ENCODE results near the gene TMEM140.

The TMEM140 gene

GRCh38 chr7:135204341-135204749, 56.5 kb downstream of the TMEM140 start:
- no peak overlapping the region for H3K27ac ChIP-seq (ENCODE audit: insufficient read depth, low read depth, low read length, poor library complexity, severe bottlenecking)
- 93% methylated on average over 6 of the region's 6 CpGs for WGBS, 2 experiments
- H3K9me3 ChIP-seq (ENCODE audit: control insufficient read depth, low read length) = no peaks in the 10 kb centered on the region
- no peaks in the 10 kb centered on the region for H3K27me3 ChIP-seq (ENCODE audit: control insufficient read depth, insufficient read depth, low read length, poor library complexity, severe bottlenecking)
- H3K4me3 ChIP-seq (ENCODE audit: insufficient read depth, low read depth, low read length) = no peak overlapping the region
- peaks cover 4% of the 10 kb centered on the region for H3K36me3 ChIP-seq (ENCODE audit: control insufficient read depth, insufficient read depth, low read length)
- no peaks in the 10 kb centered on the region for H3K4me1 ChIP-seq (ENCODE audit: control insufficient read depth, insufficient read depth, low read length)

GRCh38 chr7:135204876-135205275, 57.0 kb downstream of the TMEM140 start:
- Histone ChIP-seq H3K4me1 (ENCODE audit: control insufficient read depth, insufficient read depth, low read length) (no peaks in the 10 kb centered on the region), H3K9me3 (ENCODE audit: control insufficient read depth, low read length) (no peaks in the 10 kb centered on the region), H3K27me3 (ENCODE audit: control insufficient read depth, insufficient read depth, low read length, poor library complexity, severe bottlenecking) (no peaks in the 10 kb centered on the region), H3K27ac (ENCODE audit: insufficient read depth, low read depth, low read length, poor library complexity, severe bottlenecking) (no peak overlapping the region), H3K4me3 (ENCODE audit: insufficient read depth, low read depth, low read length) (no peak overlapping the region), H3K36me3 (ENCODE audit: control insufficient read depth, insufficient read depth, low read length) (no peaks in the 10 kb centered on the region)
- 93 to 95% methylated on average over 5 of the region's 5 CpGs for WGBS, 2 experiments

- 94 to 96% methylated on average over 8 of the region's 8 CpGs for WGBS, 2 experiments
- Histone ChIP-seq H3K27ac (ENCODE audit: insufficient read depth, low read depth, low read length, poor library complexity, severe bottlenecking) (no peak overlapping the region), H3K4me1 (ENCODE audit: control insufficient read depth, insufficient read depth, low read length) (no peaks in the 10 kb centered on the region), H3K36me3 (ENCODE audit: control insufficient read depth, insufficient read depth, low read length) (no peaks in the 10 kb centered on the region), H3K9me3 (ENCODE audit: control insufficient read depth, low read length) (no peaks in the 10 kb centered on the region), H3K4me3 (ENCODE audit: insufficient read depth, low read depth, low read length) (no peak overlapping the region), H3K27me3 (ENCODE audit: control insufficient read depth, insufficient read depth, low read length, poor library complexity, severe bottlenecking) (peaks cover 7% of the 10 kb centered on the region)
These were observed 58.0 kb downstream of the TMEM140 start for GRCh38 chr7:135205850-135206249.

- Histone ChIP-seq H3K27me3 (ENCODE audit: control insufficient read depth, insufficient read depth, low read length, poor library complexity, severe bottlenecking) (peaks cover 10% of the 10 kb centered on the region), H3K4me1 (ENCODE audit: control insufficient read depth, insufficient read depth, low read length) (no peaks in the 10 kb centered on the region), H3K36me3 (ENCODE audit: control insufficient read depth, insufficient read depth, low read length) (no peaks in the 10 kb centered on the region), H3K27ac (ENCODE audit: insufficient read depth, low read depth, low read length, poor library complexity, severe bottlenecking) (no peak overlapping the region), H3K4me3 (ENCODE audit: insufficient read depth, low read depth, low read length) (no peak overlapping the region), H3K9me3 (ENCODE audit: control insufficient read depth, low read length) (no peaks in the 10 kb centered on the region)
- 92 to 94% methylated on average over 7 of the region's 7 CpGs for WGBS, 2 experiments
These were observed 59.1 kb downstream of the TMEM140 start for GRCh38 chr7:135206941-135207391.

- no peaks in the 10 kb centered on the region for H3K9me3 ChIP-seq (ENCODE audit: control insufficient read depth, low read length)
- no peaks in the 10 kb centered on the region for H3K36me3 ChIP-seq (ENCODE audit: control insufficient read depth, insufficient read depth, low read length)
- no peak overlapping the region for H3K4me3 ChIP-seq (ENCODE audit: insufficient read depth, low read depth, low read length)
- WGBS, 2 experiments = 91 to 92% methylated on average over 8 of the region's 8 CpGs
- H3K27me3 ChIP-seq (ENCODE audit: control insufficient read depth, insufficient read depth, low read length, poor library complexity, severe bottlenecking) = peaks cover 10% of the 10 kb centered on the region
- H3K27ac ChIP-seq (ENCODE audit: insufficient read depth, low read depth, low read length, poor library complexity, severe bottlenecking) = no peak overlapping the region
- no peaks in the 10 kb centered on the region for H3K4me1 ChIP-seq (ENCODE audit: control insufficient read depth, insufficient read depth, low read length)
These were observed 59.7 kb downstream of the TMEM140 start for GRCh38 chr7:135207406-135208101.

- Histone ChIP-seq H3K4me1 (ENCODE audit: control insufficient read depth, insufficient read depth, low read length) (no peaks in the 10 kb centered on the region), H3K36me3 (ENCODE audit: control insufficient read depth, insufficient read depth, low read length) (no peaks in the 10 kb centered on the region), H3K27ac (ENCODE audit: insufficient read depth, low read depth, low read length, poor library complexity, severe bottlenecking) (no peak overlapping the region), H3K9me3 (ENCODE audit: control insufficient read depth, low read length) (no peaks in the 10 kb centered on the region), H3K27me3 (ENCODE audit: control insufficient read depth, insufficient read depth, low read length, poor library complexity, severe bottlenecking) (peaks cover 10% of the 10 kb centered on the region), H3K4me3 (ENCODE audit: insufficient read depth, low read depth, low read length) (no peak overlapping the region)
- WGBS, 2 experiments = 89% methylated on average over 6 of the region's 6 CpGs
These were observed 60.4 kb downstream of the TMEM140 start for GRCh38 chr7:135208102-135208793.

GRCh38 chr7:135209225-135209834, 61.5 kb downstream of the TMEM140 start:
- Histone ChIP-seq H3K4me3 (ENCODE audit: insufficient read depth, low read depth, low read length) (no peak overlapping the region), H3K36me3 (ENCODE audit: control insufficient read depth, insufficient read depth, low read length) (no peaks in the 10 kb centered on the region), H3K27me3 (ENCODE audit: control insufficient read depth, insufficient read depth, low read length, poor library complexity, severe bottlenecking) (peaks cover 10% of the 10 kb centered on the region), H3K4me1 (ENCODE audit: control insufficient read depth, insufficient read depth, low read length) (no peaks in the 10 kb centered on the region), H3K9me3 (ENCODE audit: control insufficient read depth, low read length) (no peaks in the 10 kb centered on the region), H3K27ac (ENCODE audit: insufficient read depth, low read depth, low read length, poor library complexity, severe bottlenecking) (no peak overlapping the region)
- WGBS, 2 experiments = 93 to 99% methylated on average over 6 to 7 of the region's 7 CpGs

- no peak overlapping the region for H3K27ac ChIP-seq (ENCODE audit: insufficient read depth, low read depth, low read length, poor library complexity, severe bottlenecking)
- 14 to 16% methylated on average over 13 of the region's 13 CpGs for WGBS, 2 experiments
- H3K4me1 ChIP-seq (ENCODE audit: control insufficient read depth, insufficient read depth, low read length) = no peaks in the 10 kb centered on the region
- no peaks in the 10 kb centered on the region for H3K9me3 ChIP-seq (ENCODE audit: control insufficient read depth, low read length)
- peak overlapping the region; percentile 80 for H3K4me3 ChIP-seq (ENCODE audit: insufficient read depth, low read depth, low read length)
- H3K36me3 ChIP-seq (ENCODE audit: control insufficient read depth, insufficient read depth, low read length) = no peaks in the 10 kb centered on the region
- peaks cover 10% of the 10 kb centered on the region for H3K27me3 ChIP-seq (ENCODE audit: control insufficient read depth, insufficient read depth, low read length, poor library complexity, severe bottlenecking)
These were observed 63.0 kb downstream of the TMEM140 start for GRCh38 chr7:135210888-135211178.

- Histone ChIP-seq H3K27me3 (ENCODE audit: control insufficient read depth, insufficient read depth, low read length, poor library complexity, severe bottlenecking) (peaks cover 10% of the 10 kb centered on the region), H3K27ac (ENCODE audit: insufficient read depth, low read depth, low read length, poor library complexity, severe bottlenecking) (no peak within 1 kb of the TSS), H3K9me3 (ENCODE audit: control insufficient read depth, low read length) (no peaks in the 10 kb centered on the region)
These were observed 63.5 kb downstream of the TMEM140 start, which contains the start of gene WDR91 for GRCh38 chr7:135211179-135211945. WDR91 (minus strand) TSS chr7:135211526; CDS start chr7:135211502, 24 bp downstream.

More at GRCh38 chr7:135211179-135211945, 63.5 kb downstream of the TMEM140 start, which contains the start of gene WDR91:
- Histone ChIP-seq H3K36me3 (ENCODE audit: control insufficient read depth, insufficient read depth, low read length) (no peaks in the 10 kb centered on the region), H3K4me3 (ENCODE audit: insufficient read depth, low read depth, low read length) (peak within 1 kb of the TSS; percentile 80), H3K4me1 (ENCODE audit: control insufficient read depth, insufficient read depth, low read length) (no peaks in the 10 kb centered on the region)
- 0% methylated on average over 82 of the region's 82 CpGs for WGBS, 2 experiments
